T-helper 2 cell (primary cell): Measurements from ENCODE around the gene ZSWIM7.
"Not testable (repeated sequence)": the region's sequence is repeated elsewhere in the genome, so short reads cannot be mapped to it uniquely, and the experiment has no call there.

Experiments
- DNase-seq, 5 experiments: peaks; one replicate each; pipeline versions ENCODE4 v3.0.0 to v3.0.0-alpha.2; 2012 to 2022

The ZSWIM7 gene

GRCh38 chr17:15998031-15998562 lies 1.4 kb downstream of the ZSWIM7 start:
- DNase-seq = no peak

DNA sequence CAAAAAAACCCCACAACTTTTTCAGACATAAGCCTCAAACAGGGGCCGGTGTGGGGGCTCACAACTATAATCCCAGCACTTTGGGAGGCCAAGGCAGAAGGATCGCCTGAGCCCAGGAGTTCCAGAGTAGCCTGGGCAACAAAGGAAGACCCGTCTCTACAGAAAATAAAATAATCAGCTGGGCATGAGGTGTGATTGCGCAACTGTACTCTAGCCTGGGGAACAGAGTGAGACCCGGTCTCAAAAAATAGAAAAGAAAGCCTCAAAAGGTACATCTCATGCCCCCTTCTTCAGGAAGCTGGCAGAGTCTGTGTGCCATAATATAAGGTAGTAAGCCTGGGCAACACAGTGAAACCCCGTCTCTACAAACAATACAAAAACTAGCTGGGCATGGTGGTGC lies 3.2 kb downstream of the ZSWIM7 start:
- no peak for DNase-seq

DNA sequence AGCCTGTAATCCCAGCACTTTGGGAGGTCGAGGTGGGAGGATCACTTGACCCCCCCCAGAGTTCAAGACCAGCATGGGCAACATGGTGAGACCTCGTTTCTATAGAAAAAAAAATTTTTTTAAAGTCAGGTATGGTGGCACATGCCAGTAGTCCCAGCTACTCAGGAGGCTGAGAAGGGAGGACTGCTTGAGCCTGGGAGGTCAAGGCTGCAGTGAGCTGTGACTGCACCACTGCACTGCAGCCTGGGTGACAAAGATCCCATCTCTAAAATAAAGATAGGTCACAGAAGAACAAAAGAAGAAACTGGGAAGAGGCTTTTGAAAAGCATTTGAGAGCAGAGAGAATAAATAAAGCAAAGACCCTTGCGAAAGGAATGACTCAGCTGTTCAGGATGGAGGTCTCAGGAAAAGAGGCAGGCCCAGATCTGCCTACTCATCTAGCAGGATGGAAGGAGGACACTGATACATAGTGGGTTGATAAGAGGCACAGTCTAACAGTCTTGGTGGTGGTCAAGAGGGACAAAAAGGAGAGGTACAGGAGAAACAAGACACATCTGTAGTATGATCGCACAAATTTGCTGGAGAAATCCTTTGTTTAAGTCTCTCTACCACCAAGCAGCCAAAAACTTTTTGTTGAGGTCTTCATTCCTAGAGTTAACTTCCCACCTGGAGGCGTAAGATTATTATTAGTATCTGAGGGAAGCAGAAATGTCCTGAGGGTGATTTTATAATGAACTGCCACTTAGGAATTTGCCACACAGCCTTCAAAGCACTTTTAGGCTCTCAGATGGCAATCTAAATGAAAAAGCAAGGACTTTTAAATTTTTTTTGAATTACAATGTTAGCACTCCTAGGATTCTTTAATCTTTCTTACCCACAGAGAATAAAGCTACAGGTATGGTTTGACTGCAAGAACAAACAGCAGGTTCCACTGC lies 17.6 kb downstream of the ZSWIM7 start:
- no peak for DNase-seq

DNA sequence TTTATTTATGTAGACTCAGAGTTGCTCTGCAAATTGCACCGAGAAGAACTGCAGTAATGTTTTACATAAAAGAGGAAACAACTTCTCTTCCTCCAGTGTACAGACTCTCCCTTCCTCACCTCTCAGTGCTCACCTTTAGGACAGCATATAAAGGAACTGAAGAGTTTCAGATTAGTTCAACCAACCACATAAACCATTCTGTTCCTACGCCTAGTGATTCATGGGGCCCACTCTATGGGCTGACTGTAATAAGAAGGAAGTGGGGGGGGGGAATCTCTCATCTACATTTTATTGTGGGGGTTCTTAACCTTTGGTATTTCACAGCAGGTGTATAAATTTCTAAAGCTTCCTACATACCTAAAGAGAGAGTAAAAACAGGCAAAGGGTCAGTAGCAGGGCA lies 18.3 kb downstream of the ZSWIM7 start:
- peak in 1 of 5 experiments; percentile 31 for DNase-seq

- DNase-seq = not testable (repeated sequence)
Measured at GRCh38 chr17:15979013-15979412, 20.5 kb downstream of the ZSWIM7 start.

- DNase-seq = no peak
Measured at GRCh38 chr17:15978606-15979005, 20.9 kb downstream of the ZSWIM7 start.

- no peak for DNase-seq
Measured at GRCh38 chr17:15977894-15978293, 21.6 kb downstream of the ZSWIM7 start.

DNA sequence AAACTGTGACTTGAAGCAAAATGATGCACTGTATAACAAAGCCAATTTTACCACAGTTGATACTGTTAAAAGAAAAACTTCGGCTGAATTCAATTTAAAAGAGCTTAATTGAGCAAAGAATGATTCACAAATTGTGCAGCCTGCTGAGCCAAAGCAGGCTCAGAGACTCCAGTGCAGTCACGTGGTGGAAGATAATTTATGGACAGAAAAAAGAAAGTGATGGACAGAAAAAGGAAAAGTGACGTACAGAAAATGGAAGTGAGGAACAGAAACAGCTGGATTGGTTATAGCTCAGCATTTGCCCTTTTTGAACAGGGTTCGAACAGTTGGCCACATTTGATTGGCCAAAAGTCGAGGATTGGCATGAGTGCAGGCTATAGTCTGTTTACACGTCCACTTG lies 25.7 kb downstream of the ZSWIM7 start:
- DNase-seq = no peak

GRCh38 chr17:15973016-15973415 lies 26.5 kb downstream of the ZSWIM7 start:
- peak in 1 of 5 experiments; percentile 12 for DNase-seq

DNA sequence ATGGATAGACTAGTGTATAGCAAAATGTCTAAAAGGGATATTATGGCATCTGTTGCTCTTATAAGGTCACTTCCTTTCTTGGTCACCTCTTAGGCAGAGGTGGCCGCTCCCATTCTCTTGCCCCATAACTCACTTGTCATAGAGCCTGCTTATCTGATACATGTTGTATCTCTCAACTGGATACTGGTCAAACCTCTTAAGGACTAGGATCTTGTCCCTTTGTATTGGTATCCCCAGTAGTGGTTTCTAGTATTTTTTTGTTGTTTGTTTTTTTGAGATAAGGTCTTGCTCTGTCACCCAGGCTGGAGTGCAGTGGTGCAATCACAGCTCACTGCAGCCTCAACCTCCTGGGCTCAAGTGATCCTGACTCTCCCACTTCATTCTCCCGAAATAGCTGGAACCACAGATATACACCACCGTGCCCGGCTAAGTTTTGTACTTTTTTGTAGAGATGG lies 27.0 kb downstream of the ZSWIM7 start:
- no peak for DNase-seq

DNA sequence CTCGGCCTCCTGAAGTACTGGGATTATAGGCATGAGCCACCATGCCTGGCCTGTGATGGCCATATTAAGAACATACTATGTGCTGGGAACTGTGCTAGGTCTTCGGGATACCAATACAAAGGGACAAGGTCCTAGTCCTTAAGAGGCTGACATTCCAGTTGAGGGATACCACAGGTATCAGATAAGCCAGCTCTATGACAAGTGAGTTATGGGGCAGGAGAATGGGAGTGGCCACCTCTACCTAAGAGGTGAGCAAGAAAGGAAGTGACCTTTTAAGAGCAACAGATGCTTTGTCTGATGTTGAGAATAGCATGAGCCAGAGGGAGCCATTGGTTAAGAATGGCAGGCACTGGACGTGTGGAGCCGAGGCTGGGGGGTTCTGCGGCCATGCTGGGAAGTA lies 27.6 kb downstream of the ZSWIM7 start:
- DNase-seq = no peak

- no peak for DNase-seq
Measured at GRCh38 chr17:15971098-15971678, 28.3 kb downstream of the ZSWIM7 start.

GRCh38 chr17:15970500-15970899 lies 29.0 kb downstream of the ZSWIM7 start:
- no peak for DNase-seq

DNA sequence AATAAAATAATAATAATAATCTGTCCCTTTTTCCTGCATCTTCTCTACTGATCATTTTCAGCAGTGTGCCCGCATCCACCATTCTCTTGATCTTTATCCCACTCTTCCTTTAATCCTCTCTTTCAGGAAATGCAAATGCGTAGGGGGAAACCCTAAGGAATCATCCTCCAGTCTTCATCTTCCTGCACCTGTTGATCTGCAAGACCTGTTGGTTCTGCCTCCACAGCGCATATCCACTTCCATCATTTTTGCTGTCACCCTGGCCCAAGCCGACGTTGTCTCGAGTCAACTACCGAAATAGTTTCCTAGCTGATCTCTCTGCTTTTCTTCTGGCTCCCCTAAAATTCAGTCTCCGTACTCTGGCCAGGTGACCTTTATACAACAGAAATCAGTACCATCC lies 30.0 kb downstream of the ZSWIM7 start:
- DNase-seq = no peak

DNA sequence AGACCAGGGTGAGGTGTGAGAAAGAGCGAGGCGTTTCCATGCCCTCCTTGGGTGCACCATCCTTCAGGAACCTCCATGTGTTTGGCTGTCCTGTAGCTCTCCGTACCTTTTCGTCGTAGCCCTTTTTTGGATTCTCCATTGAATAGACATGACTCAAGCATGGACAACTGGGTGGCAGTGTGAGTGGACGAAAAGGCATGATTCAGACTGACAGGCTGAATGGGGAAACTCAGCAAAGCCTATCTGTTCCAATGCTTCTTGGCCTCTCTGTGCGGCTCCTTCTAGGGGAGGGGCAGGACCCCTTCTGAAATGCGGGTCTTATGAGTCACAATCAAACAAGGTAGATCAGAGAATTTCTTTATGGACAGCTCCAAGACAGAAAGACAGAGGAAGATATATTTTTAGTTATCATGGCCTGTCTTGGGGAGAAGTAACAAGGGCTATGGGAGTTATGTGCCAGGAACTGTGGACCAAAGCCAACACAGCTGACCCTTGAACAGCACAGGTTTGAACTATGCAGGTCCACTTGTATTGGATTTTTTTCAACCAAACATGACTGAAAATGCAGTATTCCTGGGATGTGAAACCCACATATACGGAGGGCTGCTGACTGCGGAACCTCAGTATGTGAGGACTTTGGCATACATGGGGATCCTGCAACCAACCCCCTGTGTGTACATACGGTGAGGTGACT lies 31.7 kb downstream of the ZSWIM7 start:
- no peak for DNase-seq

DNA sequence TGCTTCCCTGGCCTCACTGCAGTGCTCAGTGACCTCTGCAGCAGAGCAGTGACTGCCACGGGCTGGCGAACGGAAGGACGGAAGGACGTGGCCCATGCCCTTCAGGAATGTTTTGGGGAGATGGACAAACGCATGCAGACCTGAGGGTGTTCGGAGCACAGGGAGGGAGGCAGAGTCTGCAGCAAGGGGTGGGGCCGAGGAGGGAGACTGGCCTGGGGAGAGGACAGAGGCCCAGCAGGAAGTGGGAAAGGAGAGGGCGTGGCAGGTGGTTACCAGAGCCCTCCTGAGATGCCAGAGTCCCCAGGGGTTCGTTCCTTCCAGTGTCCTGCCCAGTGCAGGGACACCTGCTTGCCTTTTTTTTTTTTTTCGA lies 32.6 kb downstream of the ZSWIM7 start:
- no peak for DNase-seq

GRCh38 chr17:15966183-15966878 lies 33.2 kb downstream of the ZSWIM7 start:
- DNase-seq = no peak

- DNase-seq = no peak
Measured at GRCh38 chr17:15965528-15965927, 34.0 kb downstream of the ZSWIM7 start.

DNA sequence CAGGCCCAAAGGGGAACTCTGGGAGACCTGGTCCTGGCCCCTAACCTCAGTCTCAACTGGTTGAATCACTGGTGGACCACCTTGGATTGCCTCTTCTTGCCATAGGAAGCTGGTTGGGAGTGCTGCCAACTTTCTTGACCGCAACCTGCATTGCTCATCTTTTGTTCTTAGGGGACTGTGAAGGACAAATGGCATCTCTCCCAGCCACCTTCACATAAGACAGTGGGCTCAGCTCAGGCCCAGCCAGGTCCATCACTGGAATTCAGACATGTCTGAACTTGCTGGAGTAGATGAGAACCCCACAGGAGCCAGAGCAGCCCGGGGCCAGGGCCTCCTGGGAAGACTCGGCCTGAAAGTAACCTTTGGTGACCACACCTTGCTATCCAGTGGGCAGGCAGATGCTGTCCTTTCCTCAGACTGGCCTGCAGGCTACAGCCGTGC lies 35.8 kb downstream of the ZSWIM7 start:
- DNase-seq = no peak

GRCh38 chr17:15958484-15958854 lies 41.0 kb downstream of the ZSWIM7 start:
- DNase-seq = no peak

DNA sequence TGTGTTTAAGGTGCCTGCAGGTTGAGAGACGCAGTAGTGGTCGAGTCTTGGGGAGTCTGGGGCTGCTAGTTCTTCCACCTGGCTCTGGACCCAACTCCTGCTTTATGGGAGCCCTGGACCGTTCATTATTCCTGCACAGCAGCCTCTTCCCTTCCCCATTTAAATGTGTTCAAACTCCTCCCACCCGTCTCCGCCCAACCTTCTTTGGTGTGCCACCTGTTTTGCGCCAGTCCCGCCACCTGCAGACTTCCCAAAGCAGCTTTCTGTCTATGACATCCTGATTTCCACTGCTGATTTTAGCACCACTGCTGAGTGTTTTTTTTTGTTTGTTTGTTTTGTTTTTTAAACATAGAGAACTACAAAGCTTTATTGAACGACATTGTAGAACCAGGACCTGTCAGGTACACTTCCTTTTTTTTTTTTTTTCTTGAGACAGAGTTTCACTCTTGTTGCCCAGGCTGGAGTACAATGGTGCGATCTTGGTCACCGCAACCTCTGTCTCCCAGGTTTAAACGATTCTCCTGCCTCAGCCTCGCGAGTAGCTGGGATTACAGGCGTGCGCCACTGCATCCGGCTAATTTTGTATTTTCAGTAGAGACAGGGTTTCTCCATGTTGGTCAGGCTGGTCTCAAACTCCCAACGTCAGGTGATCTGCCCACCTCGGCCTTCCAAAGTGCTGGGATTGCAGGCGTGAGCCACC lies 41.7 kb downstream of the ZSWIM7 start:
- no peak for DNase-seq

DNA sequence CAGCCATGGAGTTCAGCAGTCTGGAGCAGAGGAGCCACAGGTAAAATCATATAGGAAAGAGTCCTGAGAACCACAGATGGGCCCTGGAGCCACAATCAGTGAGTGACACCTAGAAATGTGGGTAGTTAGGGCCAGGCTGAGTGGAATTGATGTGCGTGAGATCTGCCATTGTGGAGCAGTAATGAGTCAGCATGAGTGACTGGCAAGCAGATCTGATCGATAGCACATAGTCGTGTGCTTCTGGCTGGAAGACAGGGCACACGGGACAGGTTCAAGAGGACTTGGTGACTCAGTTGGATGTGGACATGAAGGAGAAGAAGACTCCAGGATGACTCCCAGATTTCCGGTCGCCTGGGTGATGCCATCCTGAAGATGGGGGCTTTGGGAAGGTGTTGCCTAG lies 42.3 kb downstream of the ZSWIM7 start:
- DNase-seq = peak in 2 of 5 experiments; percentile 19 to 95
